NCI-H2029 (cell line): ENCODE results near the gene PDE6B.
"Not testable (repeated sequence)": the region's sequence is repeated elsewhere in the genome, so short reads cannot be mapped to it uniquely, and the experiment has no call there.

Experiments
- DNase-seq: peaks from one replicate; lab custom pipeline; 2025; lab: John Stamatoyannopoulos, UW

PDE6B gene

DNA sequence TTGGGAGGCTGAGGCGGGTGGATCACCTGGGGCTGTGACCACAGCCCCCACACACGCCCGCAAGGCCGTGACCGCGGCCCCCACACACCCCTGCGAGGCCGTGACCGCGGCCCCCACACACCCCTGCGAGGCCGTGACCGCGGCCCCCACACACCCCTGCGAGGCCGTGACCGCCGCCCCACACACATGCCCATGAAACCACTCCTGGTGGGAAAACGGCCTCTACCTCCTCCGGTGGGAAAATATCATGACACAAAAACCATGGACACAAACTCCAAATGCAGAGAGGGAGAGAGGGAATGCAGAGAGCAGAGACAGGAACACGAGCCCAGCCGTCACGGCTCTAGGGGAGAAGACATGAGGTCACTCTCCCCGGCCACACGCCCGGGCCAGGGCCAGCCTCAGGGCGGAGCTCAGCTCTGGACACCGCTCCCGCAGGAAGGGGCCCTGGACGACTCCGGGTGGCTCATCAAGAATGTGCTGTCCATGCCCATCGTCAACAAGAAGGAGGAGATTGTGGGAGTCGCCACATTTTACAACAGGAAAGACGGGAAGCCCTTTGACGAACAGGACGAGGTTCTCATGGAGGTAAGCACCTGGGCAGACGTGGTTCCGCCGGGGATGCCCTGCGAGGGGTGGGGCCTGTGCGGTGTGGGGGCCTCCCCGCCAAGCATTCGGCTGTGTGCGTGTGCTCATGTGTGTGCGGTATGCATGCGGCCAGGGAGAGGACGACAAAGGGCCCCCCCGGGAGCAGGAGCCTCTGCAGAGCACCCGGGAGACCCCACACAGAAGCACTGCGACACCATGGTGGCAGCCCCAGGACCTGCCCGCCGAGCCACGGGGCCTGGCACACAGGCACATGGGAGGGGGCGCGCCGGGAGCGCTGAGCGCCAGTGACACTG is 31.3 kb downstream of the PDE6B start:
- DNase-seq: no peak

DNA sequence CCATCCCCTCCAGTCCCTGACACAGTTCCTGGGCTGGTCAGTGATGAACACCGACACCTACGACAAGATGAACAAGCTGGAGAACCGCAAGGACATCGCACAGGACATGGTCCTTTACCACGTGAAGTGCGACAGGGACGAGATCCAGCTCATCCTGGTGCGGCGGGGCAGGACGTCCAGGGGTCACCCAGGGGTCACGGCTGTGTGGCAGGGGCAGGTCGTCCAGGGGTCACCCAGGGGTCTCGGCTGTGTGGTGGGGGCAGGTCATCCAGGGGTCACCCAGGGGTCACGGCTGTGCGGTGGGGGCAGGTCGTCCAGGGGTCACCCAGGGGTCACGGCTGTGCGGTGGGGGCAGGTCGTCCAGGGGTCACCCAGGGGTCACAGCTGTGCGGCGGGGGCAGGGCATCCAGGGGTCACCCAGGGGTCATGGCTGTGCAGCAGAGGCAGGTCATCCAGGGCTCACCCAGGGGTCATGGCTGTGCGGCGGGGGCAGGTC is 32.0 kb downstream of the PDE6B start:
- DNase-seq: no peak

DNA sequence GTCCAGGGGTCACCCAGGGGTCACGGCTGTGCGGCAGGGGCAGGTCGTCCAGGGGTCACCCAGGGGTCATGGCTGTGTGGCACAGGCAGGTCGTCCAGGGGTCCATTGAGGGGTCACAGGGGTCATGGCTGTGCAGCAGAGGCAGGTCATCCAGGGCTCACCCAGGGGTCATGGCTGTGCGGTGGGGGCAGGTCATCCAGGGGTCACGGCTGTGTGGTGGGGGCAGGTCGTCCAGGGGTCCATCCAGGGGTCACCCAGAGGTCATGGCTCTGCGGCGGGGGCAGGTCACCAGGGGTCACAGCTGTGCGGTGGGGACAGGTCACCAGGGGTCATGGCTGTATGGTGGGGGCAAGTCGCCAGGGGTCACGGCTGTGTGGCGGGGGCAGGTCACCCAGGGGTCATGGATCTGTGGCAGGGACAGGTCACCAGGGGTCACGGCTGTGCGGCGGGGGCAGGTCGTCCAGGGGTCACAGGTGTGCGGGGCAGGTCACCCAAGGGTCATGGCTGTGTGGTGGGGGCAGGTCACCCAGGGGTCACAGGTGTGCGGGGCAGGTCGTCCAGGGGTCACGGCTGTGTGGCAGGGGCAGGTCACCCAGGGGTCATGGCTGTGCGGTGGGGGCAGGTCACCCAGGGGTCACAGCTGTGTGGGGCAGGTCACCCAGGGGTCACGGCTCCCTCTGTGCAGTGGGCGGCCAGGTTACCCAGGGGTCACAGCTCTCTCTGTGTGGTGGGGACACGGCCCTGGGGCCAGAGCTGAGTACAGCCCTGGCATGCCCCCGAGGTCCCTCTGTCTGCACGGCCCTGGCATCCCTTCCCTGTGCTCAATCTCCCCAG is 32.7 kb downstream of the PDE6B start:
- no peak for DNase-seq

DNA sequence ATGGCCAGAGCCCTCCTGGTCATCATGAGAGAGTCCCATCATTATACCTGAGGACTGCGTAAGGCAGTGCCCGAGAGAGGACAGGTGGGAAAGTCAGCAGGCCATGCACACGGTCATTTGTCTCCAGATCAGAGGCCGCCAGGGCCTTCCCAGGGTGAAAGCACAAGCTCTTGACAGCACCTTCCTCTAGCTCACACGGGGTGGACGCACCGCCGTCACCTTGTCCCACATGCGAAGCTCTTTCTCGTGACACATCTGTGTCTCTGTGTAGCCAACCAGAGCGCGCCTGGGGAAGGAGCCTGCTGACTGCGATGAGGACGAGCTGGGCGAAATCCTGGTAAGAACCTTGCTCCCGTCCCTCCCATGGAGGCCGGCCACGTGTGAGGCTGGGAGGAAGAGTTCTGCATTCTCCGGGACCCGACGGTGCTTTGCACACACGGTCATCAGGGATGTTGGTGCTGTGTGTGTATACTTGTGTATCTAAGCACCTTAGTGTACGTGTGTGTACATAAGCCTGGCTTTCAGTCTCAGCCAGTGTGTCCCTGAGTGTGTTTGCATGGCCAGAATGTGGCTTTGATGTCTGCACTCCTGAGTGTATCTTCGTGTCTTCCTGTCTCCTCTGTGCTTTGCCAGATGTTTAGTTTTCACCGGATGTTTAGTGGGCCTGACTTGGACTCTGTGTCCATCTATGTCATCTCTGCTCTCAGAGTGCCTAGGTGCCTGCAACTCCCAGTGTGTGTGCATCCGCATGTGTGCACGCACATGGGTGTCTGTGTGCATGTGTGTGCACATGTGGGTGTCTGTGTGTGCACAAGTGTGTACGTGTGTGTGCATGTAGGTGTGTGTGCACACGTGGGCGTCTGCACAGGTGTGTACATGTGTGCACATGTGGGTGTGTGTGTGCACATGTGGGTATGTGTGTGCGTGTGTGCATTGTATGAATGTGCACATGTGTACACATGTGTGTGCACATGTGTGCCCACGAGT is 33.6 kb downstream of the PDE6B start:
- DNase-seq: no peak

DNA sequence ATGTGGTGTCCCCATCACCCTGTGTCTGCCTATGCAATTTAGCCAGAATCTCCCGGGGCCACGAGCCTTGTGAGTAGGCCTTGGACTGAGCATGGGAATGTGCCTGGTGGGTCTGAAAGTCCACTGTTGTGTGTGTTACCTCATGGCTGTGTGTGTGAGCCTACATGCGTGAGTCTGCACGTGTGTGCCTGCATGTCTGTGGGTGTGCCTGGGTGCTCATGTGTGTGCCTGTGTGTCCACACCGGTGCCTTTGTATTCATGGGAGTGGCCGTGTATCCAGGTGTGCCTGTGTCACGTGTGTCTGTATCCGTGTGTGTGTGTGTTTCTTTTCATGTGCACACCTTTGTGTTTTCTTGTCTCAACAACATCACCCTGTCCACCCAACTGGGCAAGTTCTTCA is 34.5 kb downstream of the PDE6B start:
- no peak for DNase-seq

DNA sequence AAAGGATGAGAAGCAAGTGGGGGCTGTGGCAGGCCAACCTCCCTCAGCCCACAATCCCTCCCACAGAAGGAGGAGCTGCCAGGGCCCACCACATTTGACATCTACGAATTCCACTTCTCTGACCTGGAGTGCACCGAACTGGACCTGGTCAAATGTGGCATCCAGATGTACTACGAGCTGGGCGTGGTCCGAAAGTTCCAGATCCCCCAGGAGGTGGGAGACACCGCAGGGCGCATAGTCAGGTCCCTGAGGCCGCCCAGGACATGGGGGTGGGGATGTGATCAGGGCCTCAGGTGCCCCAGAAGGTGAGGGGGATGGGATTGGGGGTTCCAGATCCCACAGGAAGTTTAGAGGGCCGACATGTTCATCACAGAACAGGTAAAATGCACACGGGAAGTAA is 35.0 kb downstream of the PDE6B start:
- DNase-seq: no peak

DNA sequence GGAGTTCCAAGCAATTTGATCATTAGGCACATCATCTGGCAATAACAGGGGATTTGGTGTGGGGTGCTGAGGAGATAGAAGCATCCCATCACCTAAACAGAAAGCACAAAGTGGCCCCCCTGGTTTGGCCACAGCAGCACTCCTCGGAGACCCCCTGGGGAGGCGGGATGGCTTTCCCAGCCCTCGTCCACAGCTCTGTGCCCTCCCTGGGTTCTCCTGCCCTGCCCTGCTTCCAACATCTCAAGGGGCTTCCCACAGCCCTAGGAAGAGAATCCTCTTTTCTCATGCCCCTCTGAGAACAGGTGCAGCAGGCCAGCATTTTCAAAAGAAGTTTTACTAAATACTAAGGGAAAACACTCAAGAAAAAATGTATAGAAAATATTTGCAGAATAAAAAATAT is 35.9 kb downstream of the PDE6B start:
- DNase-seq: no peak

DNA sequence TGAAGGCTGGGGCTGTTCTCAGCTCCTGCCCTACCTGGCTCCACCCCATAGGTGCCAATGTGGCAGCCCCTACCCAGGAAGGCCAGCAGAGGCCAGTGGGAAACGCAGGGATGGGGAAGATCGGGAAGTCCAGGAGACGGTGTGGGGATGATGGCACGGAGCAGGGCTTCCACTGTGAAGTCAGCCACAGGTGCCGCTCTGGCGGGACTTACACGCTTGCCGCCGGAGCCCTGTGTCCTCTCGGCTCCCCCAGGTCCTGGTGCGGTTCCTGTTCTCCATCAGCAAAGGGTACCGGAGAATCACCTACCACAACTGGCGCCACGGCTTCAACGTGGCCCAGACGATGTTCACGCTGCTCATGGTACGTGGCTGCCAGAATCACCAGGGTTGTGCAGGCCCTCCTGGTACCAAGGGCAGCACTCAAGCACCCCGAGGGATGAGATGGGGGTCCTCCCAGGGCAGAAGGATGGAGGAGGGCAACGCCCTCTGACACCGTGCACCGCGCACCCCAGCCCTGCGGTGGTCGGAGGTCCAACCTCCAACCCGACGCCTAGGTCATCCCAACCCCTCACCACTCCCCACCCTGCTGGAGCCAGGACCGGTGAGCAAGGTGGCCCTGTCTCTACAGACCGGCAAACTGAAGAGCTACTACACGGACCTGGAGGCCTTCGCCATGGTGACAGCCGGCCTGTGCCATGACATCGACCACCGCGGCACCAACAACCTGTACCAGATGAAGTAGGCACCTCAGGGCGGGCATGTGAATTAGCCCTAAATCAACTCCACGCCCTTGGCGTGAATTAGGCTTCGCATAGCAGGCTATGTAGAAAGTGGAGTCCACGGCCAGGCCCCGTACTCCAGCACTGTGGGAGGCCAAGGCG is 36.7 kb downstream of the PDE6B start:
- no peak for DNase-seq

DNA sequence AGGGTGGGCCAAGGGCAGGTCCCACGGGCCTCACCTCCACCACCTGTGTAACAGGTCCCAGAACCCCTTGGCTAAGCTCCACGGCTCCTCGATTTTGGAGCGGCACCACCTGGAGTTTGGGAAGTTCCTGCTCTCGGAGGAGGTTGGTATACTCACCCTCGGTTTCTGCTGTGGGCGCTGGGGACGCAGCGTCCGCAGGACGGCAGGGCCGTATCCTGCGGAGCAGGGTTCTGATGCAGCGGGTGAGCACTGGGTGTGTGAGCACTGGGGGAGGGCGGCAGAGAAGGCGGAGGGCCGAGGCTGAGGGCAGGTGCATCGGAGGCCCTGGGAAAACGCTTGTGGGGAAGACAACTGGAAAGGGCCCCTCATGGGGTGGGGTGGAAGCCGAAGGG is 37.7 kb downstream of the PDE6B start:
- no peak for DNase-seq

DNA sequence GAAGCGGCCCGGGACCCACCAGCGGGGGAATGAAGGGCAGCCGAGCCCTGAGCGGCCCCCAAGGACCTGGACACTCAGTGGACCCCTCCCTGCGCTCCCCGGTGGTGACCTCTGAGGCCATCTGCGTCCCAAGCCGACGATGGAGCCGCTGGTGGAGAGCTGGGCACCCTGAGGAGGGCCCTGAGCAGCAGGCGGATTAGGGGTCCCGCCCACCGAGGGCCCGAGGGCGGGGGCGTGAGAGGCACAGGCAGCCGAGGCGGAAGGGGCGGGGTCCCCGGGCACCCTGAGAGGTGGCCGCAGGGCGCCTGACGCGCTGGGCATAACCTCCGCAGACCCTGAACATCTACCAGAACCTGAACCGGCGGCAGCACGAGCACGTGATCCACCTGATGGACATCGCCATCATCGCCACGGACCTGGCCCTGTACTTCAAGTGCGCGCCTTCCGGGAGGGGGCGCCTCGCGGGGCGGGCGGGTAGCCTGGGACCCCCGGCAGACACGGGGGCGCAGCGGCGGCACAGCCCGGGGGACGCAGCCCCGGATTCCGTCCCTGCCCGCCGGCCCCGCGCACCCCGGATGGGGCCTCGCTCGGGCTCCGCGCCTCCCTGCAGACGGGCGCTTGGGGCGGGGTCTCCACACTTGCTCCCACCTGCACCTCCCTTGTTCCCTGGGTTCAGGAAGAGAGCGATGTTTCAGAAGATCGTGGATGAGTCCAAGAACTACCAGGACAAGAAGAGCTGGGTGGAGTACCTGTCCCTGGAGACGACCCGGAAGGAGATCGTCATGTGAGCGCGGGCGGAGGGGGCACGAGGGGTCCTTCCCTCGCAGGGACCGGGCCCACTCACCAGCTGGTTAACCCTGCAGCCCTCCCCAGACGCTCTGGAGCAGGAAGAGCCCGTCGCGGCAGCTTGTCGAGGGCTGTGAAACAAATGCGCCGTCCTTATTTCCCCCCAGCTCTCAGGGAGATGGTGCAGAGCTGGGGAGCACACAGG is 38.4 kb downstream of the PDE6B start:
- DNase-seq: no peak

DNA sequence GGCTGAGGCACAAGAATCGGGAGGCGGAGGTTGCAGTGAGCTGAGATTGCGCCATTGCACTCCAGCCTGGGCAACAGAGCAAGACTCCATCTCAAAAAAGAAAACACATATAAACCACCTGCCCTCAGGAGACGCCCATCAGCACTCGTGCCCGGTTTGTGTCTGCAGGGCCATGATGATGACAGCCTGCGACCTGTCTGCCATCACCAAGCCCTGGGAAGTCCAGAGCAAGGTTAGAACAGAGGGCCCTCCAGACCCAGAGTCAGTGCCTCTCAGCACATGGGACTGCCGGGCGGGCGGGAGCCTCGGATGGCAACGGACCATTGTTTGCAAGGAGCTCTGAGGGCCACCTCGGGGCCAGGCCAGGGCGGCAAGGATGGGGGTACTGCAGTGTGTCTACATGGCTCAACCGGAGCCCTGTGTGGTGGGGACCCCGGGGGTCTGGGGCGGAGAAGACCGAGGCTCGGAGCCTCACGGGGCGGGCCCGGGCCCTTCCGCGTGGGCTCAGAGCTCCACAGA is 39.4 kb downstream of the PDE6B start:
- no peak for DNase-seq

DNA sequence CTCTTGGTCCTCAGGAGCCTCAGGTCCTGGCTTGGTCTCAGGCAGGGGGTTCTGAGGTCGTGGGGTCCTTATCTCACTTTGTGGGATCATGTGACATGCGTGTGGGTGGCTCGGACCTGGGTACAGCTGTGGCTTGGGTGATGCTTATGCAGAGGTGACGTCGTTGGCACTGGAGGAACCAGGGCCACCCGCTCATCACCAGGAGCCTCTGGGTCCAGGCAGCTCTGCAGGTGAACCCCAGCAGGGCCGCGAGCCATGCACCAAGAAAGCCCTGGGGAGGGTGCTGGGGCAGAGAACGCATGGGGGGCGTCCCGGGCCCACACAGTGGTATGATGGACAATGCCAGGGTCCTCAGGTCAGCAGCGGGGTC is 40.0 kb downstream of the PDE6B start:
- no peak for DNase-seq

DNA sequence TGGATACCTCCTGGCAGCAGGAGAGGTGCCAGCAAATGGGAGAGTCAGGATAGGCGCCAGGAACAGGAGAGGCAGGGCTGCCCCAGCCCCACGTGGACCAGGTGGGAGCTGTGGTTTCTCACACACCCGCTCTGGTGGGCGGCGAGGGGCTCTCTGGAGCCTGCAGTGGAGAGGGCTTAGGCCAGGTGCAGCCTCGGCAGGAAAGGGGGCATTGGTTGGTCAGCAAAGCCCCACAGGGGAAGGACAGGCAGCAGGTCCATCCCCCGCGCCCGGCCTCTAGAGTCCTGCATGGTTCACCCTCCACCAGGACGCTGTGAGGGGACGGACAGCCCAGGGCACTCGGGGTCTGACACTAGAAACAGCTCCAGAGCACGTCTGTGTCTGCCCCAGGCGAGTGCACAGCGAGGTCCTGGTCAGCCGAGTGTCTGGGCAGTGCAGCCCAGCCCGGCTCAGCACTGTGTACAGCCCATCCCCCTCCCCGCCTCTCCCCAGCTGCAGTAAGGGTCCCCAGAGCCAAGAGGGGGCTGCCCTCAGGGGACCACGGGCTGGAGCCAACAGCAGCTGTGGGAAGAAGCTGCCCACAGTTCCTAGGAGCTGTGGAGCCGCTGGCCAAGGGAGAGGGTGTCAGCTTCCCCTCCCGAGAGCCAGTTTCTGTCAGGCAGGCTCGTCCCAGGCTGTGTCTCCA is 40.5 kb downstream of the PDE6B start:
- no peak for DNase-seq

DNA sequence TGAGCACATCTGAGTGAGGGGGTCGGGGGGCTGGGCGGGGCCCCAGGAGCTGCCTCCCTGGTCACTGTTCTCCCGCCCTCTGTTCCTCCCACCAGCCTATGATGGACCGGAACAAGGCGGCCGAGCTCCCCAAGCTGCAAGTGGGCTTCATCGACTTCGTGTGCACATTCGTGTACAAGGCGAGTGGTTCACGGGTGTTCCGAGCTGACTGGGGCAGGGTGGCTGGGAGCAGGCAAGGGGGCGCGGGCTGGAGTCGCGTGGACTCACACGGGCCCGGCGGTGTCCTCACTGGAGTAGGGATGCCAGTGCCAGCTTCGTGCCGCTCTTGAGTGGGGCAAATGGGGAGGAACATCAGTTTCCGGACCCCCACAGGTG is 41.0 kb downstream of the PDE6B start:
- no peak for DNase-seq

DNA sequence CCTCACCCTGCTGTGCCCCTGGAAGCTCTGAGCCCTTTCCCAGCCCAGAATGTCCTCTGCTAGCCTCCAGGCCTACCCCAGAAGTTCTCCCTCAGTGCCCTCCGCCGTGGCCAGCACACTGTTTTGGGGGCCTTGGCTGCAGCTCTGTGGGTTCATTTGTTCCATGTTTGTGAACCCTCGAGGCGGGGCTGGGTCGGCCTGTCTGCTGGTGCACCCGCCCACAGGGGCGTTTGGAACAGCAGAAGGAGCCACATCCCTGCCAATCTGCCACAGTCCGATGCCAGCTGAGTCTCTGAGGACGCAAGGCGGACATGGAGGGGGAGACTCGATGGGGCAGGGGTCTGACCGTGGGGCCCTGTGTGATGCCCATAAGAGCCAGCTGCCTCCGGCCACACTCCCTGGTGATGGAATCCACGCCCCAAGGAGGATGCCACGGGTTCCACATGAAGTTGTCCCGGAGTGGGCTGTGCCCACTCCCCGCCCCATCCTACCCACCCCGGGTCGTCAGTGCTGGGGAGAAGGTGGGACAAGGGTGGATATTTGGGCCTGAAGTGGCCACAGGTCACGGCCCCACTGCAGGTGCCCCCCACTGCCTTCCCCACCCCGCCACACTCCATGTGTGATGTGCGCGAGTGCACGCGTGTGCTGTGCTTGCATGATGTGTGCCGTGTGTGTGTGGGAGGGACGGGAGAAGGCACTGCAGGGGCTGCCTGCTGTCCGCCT is 41.6 kb downstream of the PDE6B start:
- DNase-seq: no peak

DNA sequence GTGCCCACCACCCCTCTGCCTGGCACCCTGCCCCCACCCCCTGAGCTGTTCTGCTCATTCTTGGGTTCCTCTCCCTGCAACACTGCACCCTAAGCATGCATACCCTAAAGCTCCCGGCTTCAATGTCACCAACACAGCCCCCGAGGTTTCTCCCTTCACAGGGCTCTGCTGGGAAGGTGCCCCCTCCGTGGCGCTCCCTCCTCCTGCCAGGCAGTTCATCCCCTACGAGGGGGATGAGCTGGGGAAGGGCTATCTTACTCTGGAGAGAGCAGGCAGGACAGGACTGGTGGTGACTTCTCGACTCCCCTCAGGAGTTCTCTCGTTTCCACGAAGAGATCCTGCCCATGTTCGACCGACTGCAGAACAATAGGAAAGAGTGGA is 42.2 kb downstream of the PDE6B start:
- DNase-seq: no peak

DNA sequence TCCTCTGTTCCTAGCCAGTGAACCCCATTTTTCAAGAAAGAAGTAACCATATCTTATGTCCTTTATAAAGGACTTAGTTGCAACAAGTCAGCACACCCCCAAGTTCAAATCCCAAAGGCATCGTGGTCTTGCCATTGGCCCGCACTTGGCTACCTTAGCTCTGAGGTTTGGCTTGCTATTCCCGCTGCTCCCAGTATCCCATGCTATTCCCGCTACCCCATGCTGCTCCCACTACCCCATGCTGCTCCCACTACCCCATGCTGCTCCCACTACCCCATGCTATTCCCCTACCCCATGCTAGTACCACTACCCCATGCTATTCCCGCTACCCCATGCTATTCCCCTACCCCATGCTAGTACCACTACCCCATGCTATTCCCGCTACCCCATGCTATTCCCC is 42.8 kb downstream of the PDE6B start:
- DNase-seq: not testable (repeated sequence)
